Kidney (tissue), 14 donors: ENCODE measurements around the gene DMXL1. TPM values are rescaled to one million over a fixed set of nuclear protein-coding genes. Genes with fewer than 3 reads are reported as not detected.

Experiments used
- DNase-seq, 5 donors: peaks; one replicate each; pipeline ENCODE4 v3.0.0-alpha.2; 2013 to 2020
- FAIRE-seq: peaks from 2 replicates; lab custom pipeline; 2012; peaks lifted over from hg19 to GRCh38; lab: Jason Lieb, UNC
- H3K27ac ChIP-seq, 2 donors: one replicate each; pipeline ENCODE4 v1.7.0; 2013; ENCODE audit warnings: low read depth in 2 of 2, low read length in 2 of 2, inconsistent platforms in 1 of 2
- H3K27me3 ChIP-seq: one replicate; pipeline ENCODE4 v1.7.1; 2013; ENCODE audit warnings: low read length, inconsistent platforms; ENCODE audit not compliant: control insufficient read depth, insufficient read depth
- H3K36me3 ChIP-seq, 3 donors: one replicate each; pipeline versions ENCODE4 v1.7.0 to v1.7.1; 2013; ENCODE audit warnings: low read length in 3 of 3, control low read depth in 1 of 3, inconsistent platforms in 1 of 3; ENCODE audit not compliant: insufficient read depth in 3 of 3, control insufficient read depth in 2 of 3
- H3K4me1 ChIP-seq, 3 donors: one replicate each; pipeline versions ENCODE4 v1.7.0 to v1.7.1; 2013; ENCODE audit warnings: low read length in 3 of 3, inconsistent platforms in 1 of 3, low read depth in 1 of 3; ENCODE audit not compliant: control insufficient read depth in 2 of 3, insufficient read depth in 2 of 3
- H3K4me3 ChIP-seq, 3 donors: one replicate each; pipeline versions ENCODE4 v1.7.0 to v1.8.1; 2013; ENCODE audit warnings: low read length in 3 of 3, control low read depth in 1 of 3, inconsistent platforms in 1 of 3
- H3K9ac ChIP-seq, 3 donors: one replicate each; pipeline versions ENCODE4 v1.7.0 to v1.7.1; 2013; ENCODE audit warnings: low read length in 3 of 3, control low read depth in 1 of 3, inconsistent platforms in 1 of 3
- H3K9me3 ChIP-seq, 3 donors: one replicate each; pipeline versions ENCODE4 v1.7.0 to v1.7.1; 2013; ENCODE audit warnings: low read length in 3 of 3, control low read depth in 1 of 3, inconsistent platforms in 1 of 3; ENCODE audit not compliant: control insufficient read depth in 2 of 3, insufficient read depth in 1 of 3
- intact Hi-C: fragments of 100-400 bp; cut with DNase I; formaldehyde crosslinking; loops from one replicate; pipeline ENCODE4 v1.11.1; 2022
- polyA plus RNA-seq: library from polyadenylated mRNA; stranded (reverse); fragments of 350-450 nt; fragmentation: Illumina TruSeq; extraction: RNeasy Lipid Tissue Mini Kit (QIAGEN cat#74804); gene quantifications from one replicate; pipeline ENCODE4 v1.2.3, GENCODE V29; 2014; ENCODE audit warnings: low read depth, low replicate concordance; ENCODE audit not compliant: insufficient read depth
- total RNA-seq: library from RNA; stranded (reverse); fragmentation: NEBNext Ultra II Directional; extraction: Animal tissue kit (Norgen Biotek cat#: 25700); gene quantifications from one replicate; pipeline ENCODE4 v1.2.1, GENCODE V29; 2021
- TF ChIP-seq, protein P1 (sequence below): IDR thresholded peaks from 3 replicates; pipeline ENCODE4 v1.5.1; 2012; ENCODE audit warnings: mild to moderate bottlenecking, moderate library complexity, borderline replicate concordance; ENCODE audit not compliant: insufficient read depth; ENCODE audit errors: extremely low read depth
- donor health status: control.
- donor health status: control.
- donor health status: control.
- donor health status: control.
- donor health status: control.
- donor health status: DM: yes; HTN: yes; CAD: no.
- donor health status: Normal renal cell carcinoma (clear cell type).

DMXL1 gene
- total and polyA plus RNA-seq, 2 donors from 2014 or later, result 17.1 to 57.7 TPM

- H3K9me3 ChIP-seq, result no peaks in the 10 kb centered on the region
- FAIRE-seq (no peak), DNase-seq (no peak)
- peaks cover 0 to 4% (median 2%) of the 10 kb centered on the region in 3 donors for H3K36me3 ChIP-seq
- no peaks in the 10 kb centered on the region for H3K27me3 ChIP-seq
- H3K27ac ChIP-seq, result no peak overlapping the region
- TF ChIP-seq, protein P1, sequence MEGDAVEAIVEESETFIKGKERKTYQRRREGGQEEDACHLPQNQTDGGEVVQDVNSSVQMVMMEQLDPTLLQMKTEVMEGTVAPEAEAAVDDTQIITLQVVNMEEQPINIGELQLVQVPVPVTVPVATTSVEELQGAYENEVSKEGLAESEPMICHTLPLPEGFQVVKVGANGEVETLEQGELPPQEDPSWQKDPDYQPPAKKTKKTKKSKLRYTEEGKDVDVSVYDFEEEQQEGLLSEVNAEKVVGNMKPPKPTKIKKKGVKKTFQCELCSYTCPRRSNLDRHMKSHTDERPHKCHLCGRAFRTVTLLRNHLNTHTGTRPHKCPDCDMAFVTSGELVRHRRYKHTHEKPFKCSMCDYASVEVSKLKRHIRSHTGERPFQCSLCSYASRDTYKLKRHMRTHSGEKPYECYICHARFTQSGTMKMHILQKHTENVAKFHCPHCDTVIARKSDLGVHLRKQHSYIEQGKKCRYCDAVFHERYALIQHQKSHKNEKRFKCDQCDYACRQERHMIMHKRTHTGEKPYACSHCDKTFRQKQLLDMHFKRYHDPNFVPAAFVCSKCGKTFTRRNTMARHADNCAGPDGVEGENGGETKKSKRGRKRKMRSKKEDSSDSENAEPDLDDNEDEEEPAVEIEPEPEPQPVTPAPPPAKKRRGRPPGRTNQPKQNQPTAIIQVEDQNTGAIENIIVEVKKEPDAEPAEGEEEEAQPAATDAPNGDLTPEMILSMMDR, result no peak
- no peak overlapping the region for H3K4me3 ChIP-seq
- intact Hi-C loops, result no loop called here
- H3K9ac ChIP-seq, result no peak overlapping the region
- no peaks in the 10 kb centered on the region for H3K4me1 ChIP-seq
Observed at GRCh38 chr5:119243888-119244287, 173.0 kb downstream of the DMXL1 start.

GRCh38 chr5:119250946-119251901, 180.3 kb downstream of the DMXL1 start:
- H3K4me3 ChIP-seq, result no peak overlapping the region
- H3K27me3 ChIP-seq, result no peaks in the 10 kb centered on the region
- DNase-seq (no peak), FAIRE-seq (no peak)
- no peak overlapping the region for H3K27ac ChIP-seq
- no peak overlapping the region for H3K9ac ChIP-seq
- H3K4me1 ChIP-seq, result no peaks in the 10 kb centered on the region
- H3K36me3 ChIP-seq, result peaks cover 0 to 2% (median 0%) of the 10 kb centered on the region in 3 donors
- TF ChIP-seq, protein P1, result no peak
- intact Hi-C loops, result no loop called here
- peaks cover 0 to 3% (median 2%) of the 10 kb centered on the region in 3 donors for H3K9me3 ChIP-seq

DNA sequence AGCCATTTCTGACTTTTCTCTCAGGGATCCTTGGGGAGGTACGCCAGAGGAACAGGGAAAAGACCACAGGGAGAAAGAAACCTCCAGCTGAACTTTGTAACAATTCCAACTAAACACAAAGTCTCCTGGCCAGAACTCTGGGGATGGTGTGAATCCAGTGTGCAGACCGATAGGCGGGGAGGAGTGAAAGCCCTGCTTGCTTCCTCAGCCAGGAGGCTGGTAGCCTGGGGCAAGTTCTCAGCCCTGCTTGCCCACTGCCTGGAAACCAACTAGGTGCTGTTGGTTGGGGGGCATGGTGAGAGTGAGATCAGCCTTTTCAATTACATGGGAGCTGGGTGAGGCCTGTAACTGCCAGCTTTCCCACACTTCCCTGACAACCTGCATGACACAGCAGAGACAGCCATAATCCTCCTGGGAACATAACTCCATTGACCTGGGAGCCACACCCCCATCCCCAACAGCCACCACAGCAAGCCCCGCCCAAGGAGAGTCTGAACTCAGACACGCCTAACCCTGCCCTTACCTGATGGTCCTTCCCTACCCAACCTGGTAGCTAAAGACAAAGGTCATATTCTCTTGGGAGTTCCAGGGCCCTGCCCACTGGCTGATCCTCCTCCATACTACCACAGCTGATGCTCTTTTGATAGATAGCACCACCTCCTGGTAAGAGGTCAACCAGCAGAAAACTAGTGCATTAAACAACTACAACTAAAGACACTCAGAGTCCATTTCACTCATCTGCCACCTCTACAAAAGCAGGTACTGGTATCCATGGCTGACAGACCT, 184.9 kb downstream of the DMXL1 start:
- Histone ChIP-seq H3K27me3 (no peaks in the 10 kb centered on the region), H3K4me1 (no peaks in the 10 kb centered on the region), H3K4me3 (no peak overlapping the region), H3K36me3 (peaks cover 0 to 2% (median 0%) of the 10 kb centered on the region in 3 donors), H3K27ac (no peak overlapping the region), H3K9ac (no peak overlapping the region), H3K9me3 (peaks cover 0 to 3% (median 2%) of the 10 kb centered on the region in 3 donors)
- intact Hi-C loops, result no loop called here
- no peak for DNase-seq
- no peak for FAIRE-seq
- TF ChIP-seq, protein P1, result no peak
